ENCODE measurements around the gene DMD.
A peak's percentile ranks its signal among the peaks of the same experiment; 100 is the strongest.
"Not testable (repeated sequence)": the region's sequence is repeated elsewhere in the genome, so short reads cannot be mapped to it uniquely, and the experiment has no call there.

DMD gene

GRCh38 chrX:31483336-31483735, 1728.0 kb downstream of the DMD start:
- DNase-seq, result no peak

DNA sequence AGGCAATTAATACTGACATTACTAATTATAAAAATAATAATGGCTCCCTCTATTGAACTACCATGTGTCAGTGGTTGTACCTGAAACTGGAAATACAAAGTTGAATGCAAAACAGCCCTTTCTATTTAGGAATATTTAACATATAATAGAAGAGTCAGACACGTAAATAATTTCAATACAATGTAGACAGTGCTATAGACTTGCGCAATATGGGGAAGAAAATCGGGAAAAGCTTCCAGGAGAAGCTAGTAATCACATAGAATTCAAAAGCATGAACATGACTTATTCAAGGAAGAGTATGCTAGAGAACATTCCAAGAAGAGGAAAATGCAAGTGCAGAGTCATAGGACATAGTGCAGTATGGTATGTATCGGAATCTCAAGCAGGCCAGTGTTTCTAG, 1730.7 kb downstream of the DMD start:
- no peak for DNase-seq

- DNase-seq, result no peak
These were observed 1740.1 kb downstream of the DMD start for GRCh38 chrX:31471229-31471628.

DNA sequence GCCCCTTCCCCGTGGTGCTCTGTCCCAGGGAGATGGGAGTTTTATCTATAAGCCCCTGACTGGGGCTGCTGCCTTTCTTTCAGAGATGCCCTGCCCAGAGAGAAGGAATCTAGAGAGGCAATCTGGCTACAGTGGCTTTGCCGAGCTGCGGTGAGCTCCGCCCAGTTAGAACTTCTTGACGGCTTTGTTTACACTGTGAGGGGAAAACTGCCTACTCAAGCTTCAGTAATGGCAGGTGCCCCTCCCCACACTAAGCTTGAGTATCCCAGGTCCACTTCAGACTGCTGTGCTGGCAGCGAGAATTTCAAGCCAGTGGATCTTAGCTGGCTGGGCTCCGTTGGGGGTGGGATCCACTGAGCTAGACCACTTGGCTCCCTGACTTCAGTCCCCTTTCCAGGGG, 1740.6 kb downstream of the DMD start:
- DNase-seq, result not testable (repeated sequence)

DNA sequence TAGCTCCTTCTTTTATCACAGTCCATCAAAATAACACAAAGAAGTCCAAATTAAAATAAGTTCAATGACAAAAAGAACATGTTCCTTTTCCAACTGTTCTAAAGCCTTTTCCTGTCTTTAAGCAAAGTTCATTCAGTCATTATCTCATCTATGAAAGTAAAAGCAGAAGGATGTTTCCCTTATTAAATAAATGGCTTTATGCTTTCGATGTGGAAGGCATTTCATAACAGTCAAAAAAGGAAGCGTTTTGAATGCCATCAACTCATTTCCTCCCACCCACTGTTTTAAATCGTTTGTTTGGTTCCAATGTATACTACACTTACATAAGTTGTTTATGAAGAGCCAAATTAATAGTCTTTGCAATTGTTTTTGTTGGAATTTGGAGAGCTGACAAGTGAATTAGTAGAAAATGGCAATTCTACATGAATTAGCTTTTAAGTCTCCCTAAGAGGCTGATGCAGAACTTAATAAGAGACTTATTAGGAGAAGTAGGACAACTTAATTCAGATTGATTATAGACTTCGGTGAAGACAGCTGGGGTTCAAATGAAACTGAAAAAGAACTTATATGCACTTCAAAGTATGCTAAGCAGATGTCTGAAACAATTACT, 1746.9 kb downstream of the DMD start:
- no peak for DNase-seq

DNA sequence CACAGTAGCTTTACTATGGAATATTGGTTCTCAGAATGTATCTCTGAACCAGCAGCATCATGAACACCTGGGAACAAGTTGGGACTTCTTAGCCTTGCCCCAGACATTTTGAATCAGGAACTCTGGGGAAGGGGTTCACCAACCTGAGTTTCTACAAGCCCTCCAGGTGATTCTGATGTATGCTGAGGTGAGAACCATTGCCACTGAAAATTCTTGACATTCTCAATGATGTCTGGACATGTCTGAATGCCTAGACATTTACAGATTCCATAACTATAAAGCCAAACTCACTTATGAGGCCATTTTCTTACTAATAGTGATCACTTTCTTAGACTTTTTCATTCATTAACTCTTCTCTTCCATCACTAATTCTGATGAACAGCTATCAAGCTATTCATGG, 1750.1 kb downstream of the DMD start:
- DNase-seq, result no peak

GRCh38 chrX:31459361-31459760, 1752.0 kb downstream of the DMD start:
- DNase-seq, result no peak

DNA sequence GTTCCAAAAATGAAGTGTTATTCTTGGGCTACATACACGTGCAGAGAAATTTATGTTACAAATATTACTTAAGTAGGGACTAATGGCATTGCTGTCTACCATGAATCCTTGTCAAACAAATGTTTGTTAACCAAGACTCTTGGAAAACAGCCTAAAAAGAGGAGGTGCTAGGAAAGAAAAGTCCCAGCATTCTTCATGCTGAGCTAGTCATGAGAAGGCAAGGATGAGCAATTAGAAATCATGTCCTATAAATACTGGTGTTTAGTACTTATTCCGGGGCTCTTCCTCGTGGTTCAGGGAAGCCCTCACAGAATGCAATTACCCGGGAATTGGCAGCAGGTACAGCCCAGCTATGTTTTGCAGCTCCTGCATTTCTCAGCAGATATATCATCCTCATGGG, 1761.4 kb downstream of the DMD start:
- no peak for DNase-seq

- no peak for DNase-seq
These were observed 1762.3 kb downstream of the DMD start for GRCh38 chrX:31449081-31449480.

DNA sequence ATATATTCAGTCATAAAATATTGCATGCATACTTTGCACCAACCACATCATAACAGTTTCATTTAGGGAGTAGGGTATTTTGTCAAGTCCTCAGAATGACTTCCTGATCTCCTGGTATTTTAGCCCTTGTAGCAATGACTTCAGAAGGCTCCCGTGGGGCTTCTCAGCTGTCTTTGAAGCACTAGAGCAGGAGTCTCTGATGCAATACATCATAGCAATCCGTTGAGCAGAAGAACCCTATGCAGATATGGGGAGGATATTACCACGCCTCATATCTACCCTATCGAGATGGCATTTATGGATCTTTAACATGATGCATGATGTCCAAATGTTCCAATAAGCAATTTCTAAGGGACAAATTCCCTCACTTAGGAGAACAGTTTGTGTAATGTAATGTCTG, 1765.8 kb downstream of the DMD start:
- DNase-seq, result no peak

GRCh38 chrX:31443654-31444053, 1767.7 kb downstream of the DMD start:
- DNase-seq, result no peak

DNA sequence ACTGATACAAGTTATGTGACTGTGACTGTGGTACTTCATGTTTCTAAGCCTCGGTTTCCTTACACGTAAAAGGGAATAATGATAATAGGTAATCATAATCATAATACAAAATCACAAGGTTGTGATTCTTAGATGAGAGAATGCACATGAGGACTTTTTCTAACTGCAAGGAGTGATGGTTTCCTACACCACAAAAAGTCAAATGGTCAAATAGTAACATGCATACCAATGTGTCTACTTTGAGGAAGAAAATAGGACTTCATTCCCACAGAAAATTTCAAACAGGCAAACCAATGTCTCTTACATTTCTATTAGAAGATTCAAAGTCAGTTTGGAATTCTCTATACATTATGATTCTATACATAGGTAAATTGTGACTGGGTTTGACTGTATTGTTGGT, 1770.8 kb downstream of the DMD start:
- no peak for DNase-seq

DNA sequence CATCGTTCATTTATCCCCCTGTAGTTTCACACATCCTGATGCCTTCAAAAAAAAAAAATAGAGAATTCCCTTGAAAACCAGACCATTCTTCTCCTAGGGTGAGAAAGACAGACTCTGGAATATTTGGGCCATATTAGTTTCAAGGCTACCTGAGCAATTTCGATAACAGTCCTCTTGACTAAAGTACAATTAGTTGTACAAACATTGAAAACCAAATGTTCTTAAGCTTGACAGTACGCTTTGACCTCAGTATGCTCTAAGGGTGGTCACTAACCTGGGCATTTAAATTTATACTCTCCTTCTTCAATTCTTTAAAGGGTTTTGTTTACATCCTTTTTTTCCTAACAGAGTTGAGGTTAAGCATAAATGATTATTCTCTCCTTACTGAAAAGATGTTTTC, 1774.9 kb downstream of the DMD start:
- no peak for DNase-seq

GRCh38 chrX:31435592-31435991, 1775.8 kb downstream of the DMD start:
- DNase-seq, result no peak

- no peak for DNase-seq
These were observed 1777.5 kb downstream of the DMD start for GRCh38 chrX:31433856-31434255.

GRCh38 chrX:31429915-31430314, 1781.4 kb downstream of the DMD start:
- DNase-seq, result no peak

DNA sequence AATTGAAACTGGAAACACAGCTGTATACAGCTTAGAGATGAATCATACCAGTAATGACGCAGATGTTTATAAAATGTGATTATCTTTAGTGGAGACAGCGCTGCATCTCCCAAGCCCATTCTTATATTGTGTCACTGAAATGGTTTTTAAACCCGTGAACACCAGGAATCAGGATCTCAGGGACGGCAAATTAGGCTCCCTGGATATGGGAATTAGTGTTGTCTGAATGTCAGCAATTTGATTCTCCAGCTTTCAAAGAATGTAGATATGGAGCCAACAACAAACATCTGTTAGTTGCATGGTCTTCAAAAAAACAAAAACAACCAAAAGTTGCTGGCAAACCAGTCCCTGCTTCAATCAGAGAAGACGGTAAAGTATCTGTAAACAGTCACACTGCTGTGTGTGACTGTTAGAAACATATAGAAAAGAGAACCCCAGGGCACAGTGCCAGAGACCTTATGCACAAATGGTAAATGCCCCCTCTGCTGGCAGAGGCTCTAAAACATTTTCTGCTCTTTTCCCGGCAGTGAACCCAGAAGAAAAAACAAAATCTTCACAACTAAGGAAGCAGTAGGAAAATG, 1787.7 kb downstream of the DMD start:
- peak; percentile 20 for DNase-seq

DNA sequence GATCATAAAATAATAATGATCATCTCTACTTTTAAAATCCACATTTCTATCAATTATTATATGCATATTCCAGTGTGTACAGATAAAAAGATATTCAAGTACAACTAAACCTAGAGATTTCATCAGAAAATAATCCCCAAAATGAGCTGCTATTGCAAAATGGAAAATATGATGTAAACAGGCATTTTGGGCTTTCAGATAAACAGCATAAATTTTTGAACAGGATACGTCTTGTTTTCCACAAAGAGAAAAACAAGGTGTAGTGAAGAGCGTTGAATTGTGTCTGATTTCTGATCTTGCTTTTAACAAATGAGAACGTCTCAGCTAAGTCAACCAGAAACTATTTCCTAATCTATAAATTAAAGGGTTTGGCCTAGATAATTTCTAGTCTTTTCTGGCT, 1789.9 kb downstream of the DMD start:
- DNase-seq, result no peak

GRCh38 chrX:31420711-31421151, 1790.6 kb downstream of the DMD start:
- DNase-seq, result no peak

DNA sequence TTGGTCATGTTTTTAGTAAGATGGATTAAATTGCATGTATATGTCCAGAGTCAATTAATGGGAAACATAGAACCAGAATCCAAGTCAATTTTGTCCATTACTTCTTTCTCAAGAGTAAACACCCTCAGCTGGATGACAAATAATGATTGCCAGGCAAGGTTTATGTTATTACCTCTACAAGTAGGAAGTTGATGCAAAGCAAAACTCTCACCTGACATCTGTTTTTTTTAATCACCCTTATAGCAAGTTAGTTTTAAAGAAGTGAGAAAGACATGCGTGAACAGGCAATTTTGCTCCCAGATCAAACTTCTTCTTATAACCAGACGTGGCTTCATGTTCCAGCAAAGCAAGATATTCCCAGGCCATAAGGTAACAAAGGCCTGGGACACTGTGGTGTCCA, 1791.0 kb downstream of the DMD start:
- DNase-seq, result no peak

DNA sequence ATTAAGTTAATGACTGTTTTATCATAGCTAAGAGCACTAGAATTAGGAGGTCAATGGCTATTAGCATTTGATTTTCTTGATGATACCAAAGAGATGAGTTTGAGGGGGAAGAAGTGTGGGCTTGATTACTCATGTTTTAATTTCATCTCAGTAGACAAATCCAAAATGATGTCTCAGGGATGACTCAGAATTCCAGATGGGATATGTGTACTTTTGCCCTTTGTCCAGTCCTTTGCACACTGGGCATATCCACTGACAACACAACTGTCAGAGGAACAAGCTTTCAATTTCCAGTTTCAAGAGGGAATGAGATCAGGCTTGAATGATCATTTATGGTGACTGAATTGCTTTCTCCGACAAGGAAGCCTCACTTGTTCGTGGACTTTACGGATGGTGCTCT, 1814.2 kb downstream of the DMD start:
- no peak for DNase-seq

DNA sequence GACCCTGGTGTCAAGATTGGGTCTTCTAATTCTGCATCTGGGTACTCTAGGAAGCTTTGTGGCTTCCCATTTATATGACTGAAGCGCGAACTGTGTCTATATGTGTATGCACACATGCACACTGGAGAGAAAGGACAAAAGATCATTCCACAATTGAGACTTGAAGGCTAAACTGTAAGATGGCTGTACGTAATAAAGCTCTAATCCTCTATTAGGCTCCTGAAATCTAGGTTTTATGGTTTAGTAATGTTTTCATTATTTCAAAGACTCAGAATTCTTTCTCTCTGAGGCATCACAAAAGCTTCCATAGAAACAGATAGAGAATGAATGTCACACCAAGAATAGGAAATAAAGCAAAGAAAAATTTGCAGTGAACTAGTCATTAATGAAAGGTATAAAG, 1818.8 kb downstream of the DMD start:
- DNase-seq, result no peak

DNA sequence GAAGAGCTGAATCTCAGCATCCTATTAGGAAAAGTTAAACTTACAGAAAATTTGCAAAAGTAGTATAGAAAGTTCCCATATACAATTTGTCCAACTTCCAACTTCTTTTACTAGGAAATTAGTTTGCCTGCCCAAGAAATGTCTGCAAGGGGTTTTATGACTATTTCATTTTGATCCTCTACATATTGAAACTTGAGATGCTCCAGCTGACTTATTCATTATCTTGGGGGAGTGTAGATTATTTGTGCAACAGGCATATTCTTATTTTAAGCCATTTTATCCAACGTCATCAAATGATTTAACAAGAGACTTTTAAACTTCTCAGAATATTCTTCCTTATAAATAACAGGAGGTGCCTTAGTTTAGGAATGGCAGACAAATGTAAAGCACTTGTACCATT, 1822.4 kb downstream of the DMD start:
- DNase-seq, result no peak

DNA sequence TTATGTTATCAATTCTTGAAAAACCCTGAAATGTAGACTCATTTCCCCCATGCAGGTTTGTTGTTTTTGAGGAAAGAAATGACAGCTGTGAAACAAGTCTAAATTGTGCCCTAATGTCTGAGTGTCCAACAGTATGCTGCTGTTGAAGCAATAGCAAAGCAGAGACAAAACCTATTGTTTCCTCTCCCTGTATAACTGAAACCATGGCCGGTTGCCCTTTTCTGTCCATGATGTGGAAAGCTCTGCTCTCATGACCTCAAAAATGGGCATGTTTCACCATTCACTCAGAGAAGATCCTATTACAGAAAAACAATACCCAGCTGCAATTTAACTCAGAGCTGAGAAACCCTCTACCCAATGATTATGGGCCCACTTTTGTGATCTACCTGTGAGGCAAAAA, 1826.9 kb downstream of the DMD start:
- DNase-seq, result no peak

GRCh38 chrX:31383991-31384390, 1827.4 kb downstream of the DMD start:
- no peak for DNase-seq
